ENCODE measurements around the gene KLK14.

KLK14 gene

GRCh38 chr19:51082611-51083010, at the start of gene KLK14:
KLK14 (minus strand) TSS chr19:51082887; CDS start chr19:51082614, 273 bp downstream.
- DNase-seq, result no peak

GRCh38 chr19:51131780-51132680, 49.3 kb upstream of the KLK14 start:
- DNase-seq, result peak; percentile 72

- no peak for DNase-seq
Observed at GRCh38 chr19:51129716-51130115, 47.0 kb upstream of the KLK14 start.

- DNase-seq, result no peak
Observed at GRCh38 chr19:51128227-51128626, 45.5 kb upstream of the KLK14 start.

- no peak for DNase-seq
Observed at GRCh38 chr19:51127755-51128154, 45.1 kb upstream of the KLK14 start.

- DNase-seq, result no peak
Observed at GRCh38 chr19:51127032-51127431, 44.3 kb upstream of the KLK14 start.

- DNase-seq, result no peak
Observed at GRCh38 chr19:51125421-51126075, 42.9 kb upstream of the KLK14 start.

- DNase-seq, result no peak
Observed at GRCh38 chr19:51124729-51125128, 42.0 kb upstream of the KLK14 start, which contains the start of gene SIGLEC9. SIGLEC9 (plus strand) TSS chr19:51124906; CDS start chr19:51124975, 69 bp downstream.

- no peak for DNase-seq
Observed at GRCh38 chr19:51124216-51124615, 41.5 kb upstream of the KLK14 start.

GRCh38 chr19:51123802-51124201, 41.1 kb upstream of the KLK14 start:
- no peak for DNase-seq

GRCh38 chr19:51123381-51123800, 40.7 kb upstream of the KLK14 start:
- no peak for DNase-seq

GRCh38 chr19:51122112-51122981, 39.7 kb upstream of the KLK14 start:
- no peak for DNase-seq

- DNase-seq, result no peak
Observed at GRCh38 chr19:51121257-51121656, 38.6 kb upstream of the KLK14 start.

GRCh38 chr19:51120160-51120559, 37.5 kb upstream of the KLK14 start:
- DNase-seq, result no peak

- no peak for DNase-seq
Observed at GRCh38 chr19:51119611-51120010, 36.9 kb upstream of the KLK14 start.

- DNase-seq, result no peak
Observed at GRCh38 chr19:51119101-51119500, 36.4 kb upstream of the KLK14 start.

- no peak for DNase-seq
Observed at GRCh38 chr19:51116736-51117286, 34.1 kb upstream of the KLK14 start.

GRCh38 chr19:51114087-51114729, 31.5 kb upstream of the KLK14 start:
- no peak for DNase-seq

GRCh38 chr19:51111606-51112005, 28.9 kb upstream of the KLK14 start:
- no peak for DNase-seq

- no peak for DNase-seq
Observed at GRCh38 chr19:51110666-51110971, 27.9 kb upstream of the KLK14 start.

- DNase-seq, result no peak
Observed at GRCh38 chr19:51108805-51109146, 26.1 kb upstream of the KLK14 start.

- peak; percentile 98 for DNase-seq
Observed at GRCh38 chr19:51108066-51108804, 25.5 kb upstream of the KLK14 start, which contains the start of gene CTU1. CTU1 (minus strand) TSS chr19:51108409; CDS start chr19:51104569, 3,840 bp downstream.

All from activated CD8-positive, alpha-beta memory T cell treated with anti-CD3 and anti-CD28 coated beads for 24 hours (primary cell).